SK-N-SH (cell line): Measurements from ENCODE around the gene SLC12A4. TPM values are rescaled to one million over a fixed set of nuclear protein-coding genes. Genes with fewer than 3 reads are reported as not detected.

Source experiments
- CTCF ChIA-PET: fragments of 300-600, 350-600 bp; formaldehyde crosslinking; extraction: SDS; loops from one replicate; lab custom pipeline; 2021; lab: Yijun Ruan, JAX
- POLR2A ChIA-PET: fragments of 350-600 bp; sonication (Branson Sonifier 250); formaldehyde crosslinking; extraction: SDS; loops from one replicate; lab custom pipeline; 2020; ENCODE audit warnings: antibody characterized with exemption, inconsistent platforms; lab: Yijun Ruan, JAX
- DNase-seq: peaks from one replicate; pipeline ENCODE4 v3.0.0; 2012
- H2AFZ ChIP-seq: fragments of 200-600 bp; sonication (generic); 2 replicates; pipeline ENCODE4 v1.8.1; 2016; ENCODE audit warnings: antibody characterized with exemption, mild to moderate bottlenecking, low read depth
- H3F3A ChIP-seq: fragments of 200-600 bp; sonication (generic); replicated peaks from 2 replicates; pipeline ENCODE3; 2016; ENCODE audit warnings: antibody characterized with exemption, mild to moderate bottlenecking; ENCODE audit not compliant: insufficient read depth
- H3K27ac ChIP-seq, 2 experiments: fragments of 200-500 bp in 1 of 2; fragments of 200-600 bp in 1 of 2; sonication (Bioruptor generic) in 1 of 2; sonication (generic), shearing (Covaris generic) in 1 of 2; 2 replicates each; pipeline versions ENCODE4 v1.5.1 to v1.6.1; 2014 to 2016; ENCODE audit warnings: low read depth in 2 of 2, inconsistent platforms in 1 of 2, low read length in 1 of 2, mild to moderate bottlenecking in 1 of 2, mixed read lengths in 1 of 2
- H3K27me3 ChIP-seq: fragments of 200-600 bp; sonication (generic), shearing (Covaris generic); 2 replicates; pipeline ENCODE4 v1.6.1; 2016; ENCODE audit warnings: mixed run types; ENCODE audit not compliant: insufficient read depth
- H3K36me3 ChIP-seq, 2 experiments: fragments of 200-500 bp in 1 of 2; fragments of 200-600 bp in 1 of 2; sonication (Bioruptor generic) in 1 of 2; sonication (generic) in 1 of 2; replicated peaks in 1 of 2; 2 replicates each; pipeline versions ENCODE3 to v1.5.1; 2014 to 2016; ENCODE audit warnings: low read length in 1 of 2, mild to moderate bottlenecking in 1 of 2; ENCODE audit not compliant: insufficient read depth in 2 of 2, control insufficient read depth in 1 of 2
- H3K4me1 ChIP-seq, 2 experiments: fragments of 200-500 bp in 1 of 2; fragments of 200-600 bp in 1 of 2; sonication (Bioruptor generic) in 1 of 2; sonication (generic), shearing (Covaris generic) in 1 of 2; 2 replicates each; pipeline versions ENCODE4 v1.5.1 to v1.6.1; 2014 to 2016; ENCODE audit warnings: low read depth in 1 of 2, low read length in 1 of 2, mixed run types in 1 of 2; ENCODE audit not compliant: insufficient read depth in 2 of 2, control insufficient read depth in 1 of 2
- H3K4me2 ChIP-seq: fragments of 200-600 bp; sonication (generic), shearing (Covaris generic); 2 replicates; pipeline ENCODE4 v1.6.1; 2017; ENCODE audit warnings: mixed run types
- H3K4me3 ChIP-seq, 2 experiments: fragments of 200-500 bp in 1 of 2; fragments of 200-600 bp in 1 of 2; sonication (Bioruptor generic) in 1 of 2; sonication (generic), shearing (Covaris generic) in 1 of 2; 2 replicates each; pipeline versions ENCODE4 v1.5.1 to v1.8.1; 2014 to 2016; ENCODE audit warnings: low read depth in 2 of 2, inconsistent platforms in 1 of 2, low read length in 1 of 2, mild to moderate bottlenecking in 1 of 2, mixed read lengths in 1 of 2, moderate library complexity in 1 of 2
- H3K79me2 ChIP-seq: fragments of 200-600 bp; sonication (generic); 2 replicates; pipeline ENCODE4 v1.8.1; 2017; ENCODE audit warnings: mild to moderate bottlenecking; ENCODE audit not compliant: insufficient read depth
- H3K9ac ChIP-seq: fragments of 200-600 bp; sonication (generic); 2 replicates; pipeline ENCODE4 v1.6.1; 2017; ENCODE audit warnings: mixed run types
- H3K9me2 ChIP-seq: fragments of 200-600 bp; sonication (generic); 2 replicates; pipeline ENCODE4 v1.6.1; 2017; ENCODE audit warnings: mixed run types
- H3K9me3 ChIP-seq: fragments of 200-600 bp; sonication (generic); 2 replicates; pipeline ENCODE4 v1.6.1; 2017; ENCODE audit warnings: mixed run types, mild to moderate bottlenecking, moderate library complexity
- H4K20me1 ChIP-seq: fragments of 200-600 bp; sonication (generic); 2 replicates; pipeline ENCODE4 v1.6.1; 2017; ENCODE audit warnings: mild to moderate bottlenecking, mixed run types; ENCODE audit not compliant: insufficient read depth
- EP300 ChIP-seq, 2 experiments: IDR thresholded peaks; 2 replicates each; pipeline versions ENCODE4 v1.4.0 to v1.6.1; 2012; ENCODE audit warnings: borderline replicate concordance in 1 of 2, low read depth in 1 of 2, low read length in 1 of 2
- EZH2phosphoT487 ChIP-seq: fragments of 200-600 bp; sonication (generic); IDR thresholded peaks from 2 replicates; pipeline ENCODE4 v1.6.1; 2017; ENCODE audit warnings: low read depth, mixed run types, mild to moderate bottlenecking, antibody characterized with exemption, moderate library complexity, borderline replicate concordance
- FOXJ3 ChIP-seq: sonication (generic); formaldehyde crosslinking; IDR thresholded peaks from 2 replicates; pipeline ENCODE4 v1.5.1; 2020; ENCODE audit warnings: mild to moderate bottlenecking, missing genetic modification reagents
- FOXM1 ChIP-seq: IDR thresholded peaks from 2 replicates; pipeline ENCODE4 v1.4.0; 2012; ENCODE audit warnings: low read depth, mild to moderate bottlenecking
- IRF3 ChIP-seq: fragments of 150-350 bp; IDR thresholded peaks from 2 replicates; pipeline ENCODE4 v1.6.1; 2016; ENCODE audit warnings: mild to moderate bottlenecking, low read depth, low read length
- JUND ChIP-seq: IDR thresholded peaks from 2 replicates; pipeline ENCODE4 v1.4.0; 2012
- MXI1 ChIP-seq: IDR thresholded peaks from 2 replicates; pipeline ENCODE4 v1.6.1; 2012; ENCODE audit warnings: mild to moderate bottlenecking, low read depth, low read length, improper control_type of control experiment
- NRF1 ChIP-seq: IDR thresholded peaks from 2 replicates; pipeline ENCODE4 v1.6.1; 2012; ENCODE audit warnings: low read depth, mild to moderate bottlenecking, low read length
- SIN3A ChIP-seq: IDR thresholded peaks from 2 replicates; pipeline ENCODE4 v1.6.1; 2012; ENCODE audit warnings: low read depth, mild to moderate bottlenecking, low read length, moderate library complexity, borderline replicate concordance
- USF1 ChIP-seq: IDR thresholded peaks from 2 replicates; pipeline ENCODE4 v1.4.0; 2012; ENCODE audit warnings: low read depth, borderline replicate concordance
- YY1 ChIP-seq: IDR thresholded peaks from 2 replicates; pipeline ENCODE4 v1.4.0; 2012; ENCODE audit warnings: low read depth, mild to moderate bottlenecking
- ZBTB33 ChIP-seq: IDR thresholded peaks from 2 replicates; pipeline ENCODE4 v1.4.0; 2012; ENCODE audit warnings: low read depth, borderline replicate concordance
- WGBS: methylation state at CpG from one replicate; pipeline ENCODE4 v1.1.6; 2017; ENCODE audit warnings: low lambda C conversion rate; 5-methylcytosine and 5-hydroxymethylcytosine counted together
- polyA plus RNA-seq, 3 experiments: library from polyadenylated mRNA; depleted of rRNA; stranded (reverse); fragments of >200 nt; gene quantifications; 2 replicates each; pipeline ENCODE4 v1.2.3, GENCODE V29; 2012

Gene SLC12A4
- polyA plus RNA-seq, 1 of the 3 experiments (the other 2 are of a cell fraction), result 75.8 TPM

- POLR2A ChIA-PET, result no interaction called here
- CTCF ChIA-PET, result interaction anchor here (0.9 to 2.0 kb wide), 2 partner anchors 54 to 243 kb away, joined by 4 to 8 read pairs; no protein-coding TSS in a partner anchor
- no peak overlapping the region for H2AFZ ChIP-seq
Measured at GRCh38 chr16:67986949-67987348, 18.5 kb upstream of the SLC12A4 start.

More at GRCh38 chr16:67986949-67987348, 18.5 kb upstream of the SLC12A4 start:
- TF ChIP-seq FOXM1 (no peak), EZH2phosphoT487 (no peak), YY1 (no peak), ZBTB33 (no peak), IRF3 (no peak), NRF1 (no peak), MXI1 (no peak), JUND (no peak), EP300 (IDR thresholded peaks at IDR 0.05; ENCODE audit: borderline replicate concordance in 1 of 2, low read depth in 1 of 2, low read length in 1 of 2) (no peak), USF1 (no peak), SIN3A (no peak), FOXJ3 (CRISPR knock-in tag) (no peak)
- H3K9me2 ChIP-seq, result no peaks in the 10 kb centered on the region
- no peaks in the 10 kb centered on the region for H3K9me3 ChIP-seq
- DNase-seq, result no peak
- H3K9ac ChIP-seq, result no peak overlapping the region
- no peaks in the 10 kb centered on the region for H3F3A ChIP-seq
- H3K4me3 ChIP-seq, result no peak overlapping the region
- H3K4me2 ChIP-seq, result no peak overlapping the region
- WGBS, result 80% methylated on average over 5 of the region's 5 CpGs
- peaks cover 0 to 3% of the 10 kb centered on the region in 2 experiments; a peak in 1 of 4 replicates for H3K4me1 ChIP-seq
- H4K20me1 ChIP-seq, result no peaks in the 10 kb centered on the region
- H3K27me3 ChIP-seq, result no peaks in the 10 kb centered on the region
- H3K79me2 ChIP-seq, result no peaks in the 10 kb centered on the region
- H3K36me3 ChIP-seq, result no peaks in the 10 kb centered on the region
- no peak overlapping the region for H3K27ac ChIP-seq
